Peyer's patch (tissue), 4 donors: Measurements from ENCODE around the gene SNTG2. TPM values are rescaled to one million over a fixed set of nuclear protein-coding genes. Genes with fewer than 3 reads are reported as not detected.

Source experiments
- DNase-seq, 3 donors: peaks; one replicate each; pipeline ENCODE4 v3.0.0-alpha.2; 2017 to 2019
- H3K27ac ChIP-seq, 4 donors: fragments of 200-600 bp; sonication (generic); one replicate each; pipeline ENCODE4 v1.5.1; 2016 to 2019
- H3K27me3 ChIP-seq, 2 donors: fragments of 200-600 bp; sonication (generic); one replicate each; pipeline ENCODE4 v1.5.1; 2019
- H3K36me3 ChIP-seq, 3 donors: fragments of 200-600 bp; sonication (generic); one replicate each; pipeline ENCODE4 v1.5.1; 2016 to 2019
- H3K4me1 ChIP-seq, 4 donors: fragments of 200-600 bp; sonication (generic); one replicate each; pipeline ENCODE4 v1.5.1; 2016 to 2019
- H3K4me3 ChIP-seq, 4 donors: fragments of 200-600 bp; sonication (generic); 1 replicate in 3 of 4; 2 replicates in 1 of 4; pipeline ENCODE4 v1.5.1; 2016 to 2019; ENCODE audit warnings: mild to moderate bottlenecking in 1 of 4
- H3K9me3 ChIP-seq, 4 donors: fragments of 200-600 bp; sonication (generic); one replicate each; pipeline ENCODE4 v1.5.1; 2016 to 2019; ENCODE audit warnings: mild to moderate bottlenecking in 1 of 4
- POLR2A ChIP-seq, 2 donors: fragments of 450-650 bp; IDR thresholded peaks; one replicate each; pipeline ENCODE4 v1.5.1; 2017; ENCODE audit warnings: antibody characterized with exemption in 2 of 2, mild to moderate bottlenecking in 2 of 2, moderate library complexity in 2 of 2
- total RNA-seq, 4 donors: library from RNA; depleted of rRNA; stranded (reverse); fragments of >200 nt; gene quantifications; one replicate each; pipeline ENCODE4 v1.1.0, GENCODE V29; 2016
- TF ChIP-seq, protein P1 (sequence below), 6 experiments: fragments of 450-650 bp in 4 of 6; fragments of 200-600 bp in 2 of 6; sonication (generic) in 1 of 6; IDR thresholded peaks; one replicate each; pipeline ENCODE4 v1.5.1; 2017 to 2019; ENCODE audit warnings: antibody characterized with exemption in 6 of 6, mild to moderate bottlenecking in 3 of 6, moderate library complexity in 1 of 6

SNTG2 gene
- total RNA-seq, 4 donors from 2014 or later, result 1.8 to 65.2 (median 3.9) TPM

DNA sequence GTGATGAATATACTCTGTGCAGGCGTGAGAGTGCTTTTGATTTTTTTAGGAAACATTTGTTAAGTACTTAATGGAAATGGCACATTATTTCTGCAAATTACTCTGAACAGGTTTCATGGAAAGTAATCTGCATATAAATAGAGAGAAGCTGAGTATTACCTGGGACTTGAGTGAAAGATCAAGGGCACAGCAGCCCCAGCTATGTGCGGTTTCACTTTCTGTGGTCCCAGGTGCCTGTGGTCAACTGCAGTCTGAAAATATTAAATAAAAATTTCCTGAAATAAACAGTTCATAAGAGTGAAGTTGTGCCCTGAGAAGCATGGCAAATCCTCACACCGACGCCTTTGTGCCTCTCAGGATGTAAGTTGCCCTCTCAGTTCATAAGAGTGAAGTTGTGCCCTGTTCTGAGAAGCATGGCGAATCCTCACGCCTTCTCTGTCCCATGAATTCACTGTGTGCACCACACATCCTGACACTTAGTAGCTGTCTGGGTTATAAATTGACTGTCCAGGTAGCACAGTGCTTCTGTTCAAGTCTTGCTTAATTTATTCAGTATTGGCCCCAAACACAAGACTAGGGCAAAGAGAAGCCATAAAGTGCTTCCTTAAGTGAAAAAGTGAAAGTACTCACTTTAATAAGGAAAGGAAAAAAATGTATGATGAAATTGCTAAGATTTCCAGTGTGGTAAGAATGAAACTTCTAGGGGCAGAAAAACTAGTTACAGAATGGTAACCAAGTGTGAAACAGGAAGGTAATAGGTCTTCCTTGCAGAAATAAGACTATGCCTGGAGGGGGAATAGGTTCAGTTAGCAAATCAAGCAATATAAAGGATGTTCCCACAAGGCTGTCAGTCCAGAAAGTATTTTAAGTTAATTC is 4.3 kb upstream of the SNTG2 start:
- Histone ChIP-seq H3K27me3 (peaks cover 0 to 8% of the 10 kb centered on the region in 2 donors), H3K4me3 (no peak overlapping the region), H3K4me1 (peaks cover 0 to 11% (median 0%) of the 10 kb centered on the region in 4 donors), H3K36me3 (no peaks in the 10 kb centered on the region), H3K27ac (no peak overlapping the region), H3K9me3 (no peaks in the 10 kb centered on the region)
- DNase-seq, result no peak
- TF ChIP-seq POLR2A (IDR thresholded peaks at IDR 0.05), result no peak
- TF ChIP-seq, protein P1, sequence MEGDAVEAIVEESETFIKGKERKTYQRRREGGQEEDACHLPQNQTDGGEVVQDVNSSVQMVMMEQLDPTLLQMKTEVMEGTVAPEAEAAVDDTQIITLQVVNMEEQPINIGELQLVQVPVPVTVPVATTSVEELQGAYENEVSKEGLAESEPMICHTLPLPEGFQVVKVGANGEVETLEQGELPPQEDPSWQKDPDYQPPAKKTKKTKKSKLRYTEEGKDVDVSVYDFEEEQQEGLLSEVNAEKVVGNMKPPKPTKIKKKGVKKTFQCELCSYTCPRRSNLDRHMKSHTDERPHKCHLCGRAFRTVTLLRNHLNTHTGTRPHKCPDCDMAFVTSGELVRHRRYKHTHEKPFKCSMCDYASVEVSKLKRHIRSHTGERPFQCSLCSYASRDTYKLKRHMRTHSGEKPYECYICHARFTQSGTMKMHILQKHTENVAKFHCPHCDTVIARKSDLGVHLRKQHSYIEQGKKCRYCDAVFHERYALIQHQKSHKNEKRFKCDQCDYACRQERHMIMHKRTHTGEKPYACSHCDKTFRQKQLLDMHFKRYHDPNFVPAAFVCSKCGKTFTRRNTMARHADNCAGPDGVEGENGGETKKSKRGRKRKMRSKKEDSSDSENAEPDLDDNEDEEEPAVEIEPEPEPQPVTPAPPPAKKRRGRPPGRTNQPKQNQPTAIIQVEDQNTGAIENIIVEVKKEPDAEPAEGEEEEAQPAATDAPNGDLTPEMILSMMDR (IDR thresholded peaks at IDR 0.05), result no peak

DNA sequence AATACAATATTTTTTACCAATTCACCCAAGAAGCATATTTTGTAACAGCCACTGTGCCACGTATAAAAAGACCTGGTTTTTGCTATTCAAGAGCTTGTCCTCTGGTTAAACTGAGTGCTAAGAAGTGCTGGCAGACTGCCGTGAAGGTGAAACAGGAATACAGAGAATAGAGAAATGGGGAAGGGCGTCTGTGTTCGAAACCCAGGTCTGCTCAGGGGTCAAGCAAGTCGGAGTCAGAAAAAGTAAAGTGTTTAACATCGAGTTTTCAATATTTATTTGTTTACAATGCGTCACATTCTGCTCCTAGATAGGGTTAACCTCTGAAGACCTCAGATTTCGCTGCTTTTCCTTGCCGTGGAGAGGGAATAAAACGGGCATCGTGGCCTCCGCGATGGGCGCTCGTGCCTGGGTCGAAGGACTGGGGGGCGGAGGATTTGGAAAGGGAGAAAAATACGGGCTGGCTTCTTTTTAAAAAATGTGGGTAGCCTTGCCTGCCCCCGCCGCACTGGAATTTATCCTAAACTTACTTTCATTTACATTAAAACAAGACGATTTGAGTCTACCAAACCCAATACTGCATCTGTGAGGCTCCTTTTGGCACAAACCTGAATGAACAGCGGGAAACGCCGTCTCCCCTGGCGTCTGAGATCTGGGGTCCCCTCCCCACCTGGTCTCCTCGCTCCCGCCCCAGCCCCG is 1.1 kb upstream of the SNTG2 start:
- Histone ChIP-seq H3K9me3 (no peaks in the 10 kb centered on the region), H3K36me3 (no peaks in the 10 kb centered on the region), H3K27ac (no peak overlapping the region), H3K27me3 (peaks cover 0 to 8% of the 10 kb centered on the region in 2 donors), H3K4me3 (peak overlapping the region; percentile 33 to 55 (median 44)), H3K4me1 (peaks cover 0 to 11% (median 0%) of the 10 kb centered on the region in 4 donors)
- TF ChIP-seq, protein P1 (IDR thresholded peaks at IDR 0.05), result no peak
- TF ChIP-seq POLR2A (IDR thresholded peaks at IDR 0.05), result no peak
- no peak for DNase-seq

DNA sequence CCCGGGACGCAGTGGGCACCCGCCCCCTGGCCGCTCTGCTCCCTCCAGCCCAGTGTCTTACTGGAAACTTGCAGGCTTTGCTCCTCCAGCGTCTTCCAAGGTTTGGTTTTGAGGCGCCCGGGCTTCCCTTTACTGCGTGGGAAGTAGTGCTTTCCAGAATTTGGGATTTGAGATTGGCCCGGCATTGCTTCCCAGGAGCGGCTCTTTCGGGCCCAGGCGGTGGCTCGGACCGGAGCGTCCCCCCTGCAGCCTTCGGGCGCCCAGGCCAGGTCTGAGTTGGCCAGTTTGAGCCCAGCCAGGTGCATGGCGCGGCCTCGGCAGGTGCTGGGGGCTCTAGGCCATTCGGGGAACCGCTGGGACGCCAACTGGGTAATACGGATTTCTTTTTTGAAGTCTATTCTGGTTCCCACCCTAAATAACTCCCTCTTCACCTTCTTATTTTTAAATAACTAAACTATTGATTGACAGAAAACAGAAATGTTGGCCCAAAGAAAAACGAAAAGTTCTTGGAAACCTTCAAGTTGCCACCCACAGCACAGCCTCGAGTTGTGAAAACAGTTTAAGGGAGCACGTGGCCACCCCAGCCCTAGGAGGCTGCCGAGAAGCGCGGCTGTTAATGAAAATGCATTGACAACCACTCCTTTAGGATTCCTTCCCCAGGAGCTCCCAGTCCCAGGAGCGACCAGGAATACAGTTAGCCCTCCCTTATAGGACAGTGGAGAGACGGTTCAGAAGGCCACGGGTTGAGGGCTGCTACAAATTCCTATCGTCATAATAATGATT is 766 bp downstream of the SNTG2 start:
- no peak overlapping the region for H3K27ac ChIP-seq
- peaks cover 0 to 8% of the 10 kb centered on the region in 2 donors for H3K27me3 ChIP-seq
- no peaks in the 10 kb centered on the region for H3K36me3 ChIP-seq
- no peaks in the 10 kb centered on the region for H3K9me3 ChIP-seq
- peaks cover 0 to 11% (median 0%) of the 10 kb centered on the region in 4 donors for H3K4me1 ChIP-seq
- peak overlapping the region; percentile 33 to 55 (median 44) for H3K4me3 ChIP-seq
- DNase-seq, result no peak
- TF ChIP-seq POLR2A (IDR thresholded peaks at IDR 0.05), result no peak

DNA sequence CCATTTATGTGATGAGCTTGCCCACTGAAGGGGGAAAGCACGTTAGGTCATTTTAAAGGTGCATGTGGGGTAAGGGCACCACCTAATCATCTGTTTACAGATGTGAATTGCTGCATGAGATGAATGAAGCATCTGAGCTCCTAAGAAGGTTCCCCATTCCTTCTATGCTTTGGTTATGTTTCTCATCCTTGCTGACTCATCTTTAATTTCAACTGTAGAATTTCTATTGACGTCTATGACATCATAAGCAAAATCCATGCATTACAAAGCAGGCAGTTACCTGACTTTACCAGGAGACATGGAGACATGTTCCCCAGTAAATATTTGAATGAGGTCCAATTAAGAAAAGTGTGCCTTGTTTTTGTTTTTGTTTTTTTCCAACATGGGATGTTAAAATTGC is 2.8 kb downstream of the SNTG2 start:
- peaks cover 0 to 8% of the 10 kb centered on the region in 2 donors for H3K27me3 ChIP-seq

DNA sequence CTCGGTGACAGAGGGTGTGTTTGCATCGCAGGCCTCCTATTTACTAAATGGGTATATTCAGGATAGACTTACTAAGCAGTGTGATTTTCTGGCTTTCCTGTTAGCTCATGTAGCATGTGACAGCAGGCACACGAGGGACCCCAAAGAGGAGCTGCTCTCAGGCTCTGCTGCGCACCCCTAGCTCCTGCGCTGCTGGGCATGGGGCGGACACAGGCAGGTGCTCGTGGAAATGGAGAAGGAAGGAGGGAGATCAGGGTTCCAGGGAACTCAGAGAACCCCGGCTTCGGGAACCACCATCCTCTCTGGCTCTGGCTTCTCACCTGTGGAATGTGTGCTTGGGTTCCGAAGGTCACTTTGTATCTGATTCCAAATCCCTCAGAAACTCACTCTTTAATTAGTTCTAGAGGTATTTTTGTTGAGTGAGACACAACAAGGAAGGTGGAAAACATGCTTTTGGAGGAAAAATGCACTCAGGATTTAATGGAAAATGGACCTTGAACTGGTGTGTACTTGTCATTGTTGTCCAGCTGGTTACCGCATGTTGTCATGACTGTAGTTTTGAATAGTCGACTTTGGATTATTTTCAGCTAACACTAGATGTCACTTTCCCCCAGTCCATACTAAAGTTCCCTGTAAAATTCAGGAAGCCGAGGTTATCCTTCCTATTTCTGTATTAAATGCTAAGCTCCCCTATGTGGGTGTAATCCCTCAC is 3.5 kb downstream of the SNTG2 start:
- DNase-seq, result no peak
- H3K27ac ChIP-seq, result no peak overlapping the region
- H3K4me3 ChIP-seq, result no peak overlapping the region
- H3K36me3 ChIP-seq, result no peaks in the 10 kb centered on the region
- TF ChIP-seq POLR2A (IDR thresholded peaks at IDR 0.05), result no peak
- TF ChIP-seq, protein P1 (IDR thresholded peaks at IDR 0.05), result no peak
- no peaks in the 10 kb centered on the region for H3K9me3 ChIP-seq
- peaks cover 0 to 11% (median 0%) of the 10 kb centered on the region in 4 donors for H3K4me1 ChIP-seq
- peaks cover 0 to 8% of the 10 kb centered on the region in 2 donors for H3K27me3 ChIP-seq

More for the DNA sequence above, 2.8 kb downstream of the SNTG2 start:
- Histone ChIP-seq H3K4me3 (no peak overlapping the region), H3K9me3 (no peaks in the 10 kb centered on the region), H3K36me3 (no peaks in the 10 kb centered on the region), H3K27ac (no peak overlapping the region), H3K4me1 (peaks cover 0 to 11% (median 0%) of the 10 kb centered on the region in 4 donors)
- DNase-seq, result no peak
- TF ChIP-seq POLR2A (IDR thresholded peaks at IDR 0.05), result no peak
- TF ChIP-seq, protein P1 (IDR thresholded peaks at IDR 0.05), result no peak
